Natural killer cell treated with Interleukin-12 subunit alpha and Interleukin-12 subunit beta and Interleukin-15 and Interleukin-18, amount 100 ng/mL, for 72 hours (primary cell): Measurements from ENCODE around the gene CLMP. TPM values are rescaled to one million over a fixed set of nuclear protein-coding genes. Genes with fewer than 3 reads are reported as not detected.

Experiments used
- ATAC-seq, 2 donors: fragments of 150-1000 bp; cut with Tn5 transposase in 1 of 2; sonication (Bioruptor Pico), chemical (Tn5 transposase) in 1 of 2; 2 replicates each; pipeline ENCODE4 v1.10.0; 2021
- DNase-seq: peaks from one replicate; pipeline ENCODE4 v3.0.0; 2022; ENCODE audit warnings: low spot score
- H3K27ac Mint-ChIP-seq, 2 donors: 1 replicate in 1 of 2; 2 replicates in 1 of 2; pipeline ENCODE4 v1.8.0; 2022; ENCODE audit warnings: mixed read lengths in 2 of 2, mild to moderate bottlenecking in 1 of 2, moderate library complexity in 1 of 2
- H3K27me3 Mint-ChIP-seq, 2 donors: 1 replicate in 1 of 2; 2 replicates in 1 of 2; pipeline ENCODE4 v1.8.0; 2022; ENCODE audit warnings: mixed read lengths in 2 of 2
- H3K36me3 Mint-ChIP-seq: one replicate; pipeline ENCODE4 v1.8.0; 2022; ENCODE audit warnings: mixed read lengths
- H3K4me1 Mint-ChIP-seq, 2 donors: 1 replicate in 1 of 2; 2 replicates in 1 of 2; pipeline ENCODE4 v1.8.0; 2022; ENCODE audit warnings: low read depth in 2 of 2, mixed read lengths in 2 of 2, mild to moderate bottlenecking in 1 of 2
- H3K4me3 Mint-ChIP-seq: one replicate; pipeline ENCODE4 v1.8.0; 2022; ENCODE audit warnings: mixed read lengths
- H3K9me3 Mint-ChIP-seq: 2 replicates; pipeline ENCODE4 v1.8.0; 2022; ENCODE audit warnings: mixed read lengths
- total RNA-seq, 2 donors: library from RNA; stranded (reverse); gene quantifications; one replicate each; pipeline ENCODE4 v1.2.3, GENCODE V29; 2022

The CLMP gene
- total RNA-seq, 2 donors from 2014 or later: not detected

DNA sequence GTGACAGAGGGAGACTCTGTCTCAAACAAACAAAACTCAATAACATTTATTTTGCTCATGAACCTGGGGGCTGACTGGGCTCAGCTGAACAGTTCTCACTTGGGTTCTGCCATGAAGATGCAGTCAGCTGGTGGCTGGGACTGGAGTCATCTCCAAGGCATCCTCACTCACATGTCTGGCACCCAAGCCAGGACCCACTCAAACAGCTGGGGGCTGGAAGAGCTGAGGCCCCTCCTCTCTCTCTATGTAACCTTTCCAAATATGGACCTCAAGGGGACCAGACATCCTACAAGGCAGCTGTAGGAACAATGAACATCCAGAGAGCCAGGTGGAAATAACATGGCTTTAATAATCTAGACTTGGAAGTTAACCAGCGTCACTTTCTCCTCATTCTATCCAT, 149.9 kb downstream of the CLMP start:
- DNase-seq (no peak), ATAC-seq (no peak)
- Mint-ChIP-seq H3K4me3 (no peak overlapping the region), H3K9me3 (no peaks in the 10 kb centered on the region), H3K36me3 (no peaks in the 10 kb centered on the region), H3K4me1 (no peaks in the 10 kb centered on the region), H3K27me3 (no peaks in the 10 kb centered on the region), H3K27ac (no peak overlapping the region)

DNA sequence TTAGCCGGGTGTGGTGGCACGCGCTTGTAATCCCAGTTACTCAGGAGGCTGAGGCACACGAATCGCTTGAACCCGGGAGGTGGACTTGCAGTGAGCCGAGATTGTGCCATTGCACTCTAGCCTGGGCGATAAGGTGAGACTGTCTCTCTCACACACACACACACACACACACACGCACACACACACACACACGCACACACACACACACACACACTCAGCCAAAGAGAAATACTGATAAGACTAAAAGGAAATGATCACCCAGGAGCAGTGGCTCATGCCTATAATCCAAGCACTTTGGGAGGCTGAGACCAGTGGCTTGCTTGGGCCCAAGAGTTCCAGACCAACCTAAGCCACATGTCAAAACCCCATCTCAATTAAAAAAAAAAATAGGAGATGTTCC, 153.9 kb downstream of the CLMP start:
- Mint-ChIP-seq H3K9me3 (no peaks in the 10 kb centered on the region), H3K27me3 (no peaks in the 10 kb centered on the region), H3K27ac (no peak overlapping the region), H3K4me1 (no peaks in the 10 kb centered on the region), H3K36me3 (no peaks in the 10 kb centered on the region), H3K4me3 (no peak overlapping the region)
- no peak for DNase-seq
- ATAC-seq: no peak

DNA sequence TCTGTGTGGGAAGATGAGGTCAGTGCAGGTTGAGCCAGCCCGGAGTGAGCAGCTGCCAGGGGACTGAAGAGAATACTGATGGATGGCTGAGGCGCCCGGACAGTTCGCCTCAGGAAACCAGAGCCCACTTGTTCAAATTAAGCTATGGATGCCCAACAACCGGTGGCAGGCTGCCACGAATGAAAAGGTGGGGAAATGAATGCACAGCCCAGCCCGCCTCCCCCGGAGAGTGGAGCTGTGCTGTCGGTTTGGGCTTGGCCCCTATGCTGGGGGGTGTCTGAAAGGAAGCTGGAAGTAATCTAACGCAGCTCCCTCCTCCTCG, 155.0 kb downstream of the CLMP start:
- no peak for ATAC-seq
- Mint-ChIP-seq H3K4me1 (peaks cover 0 to under 1% of the 10 kb centered on the region in 2 donors), H3K36me3 (no peaks in the 10 kb centered on the region), H3K27ac (no peak overlapping the region), H3K9me3 (no peaks in the 10 kb centered on the region), H3K4me3 (no peak overlapping the region), H3K27me3 (no peaks in the 10 kb centered on the region)
- DNase-seq: no peak

DNA sequence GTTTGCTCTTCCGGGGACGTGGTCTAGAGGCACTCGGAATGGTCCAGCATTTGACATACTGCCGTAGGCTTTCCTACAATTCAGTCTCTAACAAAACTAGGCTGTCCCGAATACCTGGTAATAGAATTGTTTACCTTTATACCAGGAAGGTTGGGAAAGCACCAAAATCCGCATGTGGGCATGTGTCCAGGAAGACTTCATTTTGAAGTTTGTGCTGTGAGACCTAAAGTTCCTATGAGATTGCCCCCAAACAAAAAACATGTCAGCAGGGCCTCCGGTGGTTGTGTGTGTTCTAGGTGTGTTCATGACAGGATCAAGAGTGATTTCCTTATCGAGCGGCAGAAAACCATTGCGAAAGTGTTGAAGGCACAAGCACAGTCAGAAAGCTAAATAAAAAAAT, 159.2 kb downstream of the CLMP start:
- Mint-ChIP-seq H3K36me3 (no peaks in the 10 kb centered on the region), H3K27ac (no peak overlapping the region), H3K4me3 (no peak overlapping the region), H3K27me3 (no peaks in the 10 kb centered on the region), H3K4me1 (peaks cover 0 to 8% of the 10 kb centered on the region in 2 donors), H3K9me3 (no peaks in the 10 kb centered on the region)
- DNase-seq: no peak
- no peak for ATAC-seq

DNA sequence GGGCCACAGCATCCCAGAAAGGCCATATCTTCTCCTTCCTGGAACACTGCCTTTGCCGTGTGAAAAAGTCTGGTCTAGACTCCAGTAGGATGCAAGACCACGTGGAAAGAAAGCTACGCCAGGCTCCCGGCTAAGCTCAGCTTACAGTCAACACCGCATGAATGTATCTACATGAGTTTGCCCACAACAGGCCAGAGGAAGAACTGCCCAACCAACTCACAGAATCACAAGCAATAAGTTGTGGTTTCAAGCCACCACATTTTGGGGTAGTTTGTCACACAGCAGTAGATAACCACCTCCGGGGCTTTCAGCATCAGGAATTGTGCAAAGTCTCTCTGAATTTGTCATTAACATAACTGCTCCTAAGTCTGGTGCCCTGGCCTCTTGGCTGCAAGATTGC, 160.5 kb downstream of the CLMP start:
- Mint-ChIP-seq H3K4me3 (no peak overlapping the region), H3K27ac (no peak overlapping the region), H3K4me1 (peaks cover 0 to 8% of the 10 kb centered on the region in 2 donors), H3K9me3 (no peaks in the 10 kb centered on the region), H3K27me3 (no peaks in the 10 kb centered on the region), H3K36me3 (no peaks in the 10 kb centered on the region)
- peak; percentile 80 to 85 for ATAC-seq
- DNase-seq: no peak

DNA sequence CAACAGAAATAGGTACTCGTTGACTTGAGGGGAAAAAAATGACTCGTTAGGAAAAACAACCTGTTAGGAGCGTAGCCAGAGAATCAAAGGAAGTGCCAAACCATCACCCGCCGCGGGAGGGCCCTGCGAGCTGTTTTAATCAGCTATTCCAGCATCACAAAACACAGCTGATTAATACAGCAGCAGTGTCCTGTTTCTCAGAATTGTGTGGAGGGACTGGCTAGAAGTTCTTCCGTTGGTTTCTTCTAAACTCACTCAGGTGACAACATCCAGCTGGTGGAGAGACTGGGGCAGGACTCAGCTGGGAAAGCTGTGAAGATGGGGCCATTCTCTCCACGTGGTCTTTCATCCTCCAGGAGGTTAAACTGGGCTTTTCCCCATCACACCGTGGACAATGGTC, 161.2 kb downstream of the CLMP start:
- Mint-ChIP-seq H3K4me1 (peaks cover 0 to 8% of the 10 kb centered on the region in 2 donors), H3K4me3 (no peak overlapping the region), H3K36me3 (no peaks in the 10 kb centered on the region), H3K27ac (no peak overlapping the region), H3K27me3 (no peaks in the 10 kb centered on the region), H3K9me3 (no peaks in the 10 kb centered on the region)
- DNase-seq (no peak), ATAC-seq (no peak)

DNA sequence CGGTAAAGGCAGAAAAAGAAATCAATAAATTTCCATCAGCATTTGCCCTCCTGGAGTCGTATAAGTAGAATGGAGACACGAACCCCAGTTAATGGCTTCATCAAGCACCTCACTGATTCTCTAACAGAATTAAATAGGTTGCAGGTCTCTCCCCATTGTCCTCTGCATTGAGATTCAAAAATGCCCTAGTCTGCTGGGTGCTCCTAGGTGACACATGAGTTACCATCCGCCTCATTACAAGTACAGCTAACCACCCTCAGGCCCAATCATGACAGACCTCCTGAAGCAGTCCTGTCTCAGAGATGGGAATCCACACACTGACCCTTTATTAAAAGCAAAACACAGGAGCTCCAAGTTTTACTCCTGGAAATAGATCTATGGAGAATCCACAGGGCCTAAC, 164.5 kb downstream of the CLMP start:
- H3K4me1 Mint-ChIP-seq: peaks cover 0 to 8% of the 10 kb centered on the region in 2 donors
- H3K4me3 Mint-ChIP-seq: no peak overlapping the region
- H3K27ac Mint-ChIP-seq: no peak overlapping the region
- no peaks in the 10 kb centered on the region for H3K36me3 Mint-ChIP-seq
- no peaks in the 10 kb centered on the region for H3K9me3 Mint-ChIP-seq
- no peaks in the 10 kb centered on the region for H3K27me3 Mint-ChIP-seq
- ATAC-seq: no peak
- no peak for DNase-seq

DNA sequence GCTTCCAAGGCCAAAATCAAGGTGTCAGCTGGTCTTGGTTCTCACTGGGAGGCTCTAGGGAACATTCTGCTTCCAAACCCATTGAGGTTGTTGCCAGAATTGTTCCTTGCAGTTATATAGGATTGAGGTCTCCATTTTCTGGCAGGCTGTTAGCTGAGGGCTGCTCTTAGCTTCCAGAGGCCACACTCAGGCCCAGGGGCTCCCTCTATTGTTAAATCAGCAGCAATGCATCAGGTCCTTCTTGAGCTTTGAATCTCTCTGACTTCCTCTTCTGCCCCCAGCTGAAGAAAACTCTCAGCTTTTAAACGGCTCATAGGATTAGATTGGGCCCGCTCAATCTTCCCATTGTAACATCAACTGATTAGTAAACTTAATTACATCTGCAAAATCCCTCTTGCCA, 174.1 kb downstream of the CLMP start:
- no peak for DNase-seq
- ATAC-seq: no peak
- Mint-ChIP-seq H3K27ac (no peak overlapping the region), H3K4me3 (no peak overlapping the region), H3K9me3 (no peaks in the 10 kb centered on the region), H3K36me3 (no peaks in the 10 kb centered on the region), H3K4me1 (peaks cover 5 to 6% of the 10 kb centered on the region in 2 donors), H3K27me3 (peaks cover 15 to 18% of the 10 kb centered on the region in 2 donors)

Other genes starting within 250 kb of the CLMP start
- not detected for gene BSX, start 213.4 kb downstream of the CLMP start, total RNA-seq
- 1,000 to 10,000 TPM; 2,110 to 2,554 TPM for gene HSPA8, start 133.1 kb downstream of the CLMP start, total RNA-seq
- gene GRAMD1B, start 235.0 kb upstream of the CLMP start, total RNA-seq: 100 to 1,000 TPM in 1 of 2 donors, 10 to 100 TPM in 1; 20.3 to 104 TPM